ENCODE measurements around the gene PFDN1. TPM values are rescaled to one million over a fixed set of nuclear protein-coding genes. Genes with fewer than 3 reads are reported as not detected.
A peak's percentile ranks its signal among the peaks of the same experiment; 100 is the strongest.

The PFDN1 gene
- total RNA-seq, 2 donors from 2014 or later, result 33.4 to 35.2 TPM

DNA sequence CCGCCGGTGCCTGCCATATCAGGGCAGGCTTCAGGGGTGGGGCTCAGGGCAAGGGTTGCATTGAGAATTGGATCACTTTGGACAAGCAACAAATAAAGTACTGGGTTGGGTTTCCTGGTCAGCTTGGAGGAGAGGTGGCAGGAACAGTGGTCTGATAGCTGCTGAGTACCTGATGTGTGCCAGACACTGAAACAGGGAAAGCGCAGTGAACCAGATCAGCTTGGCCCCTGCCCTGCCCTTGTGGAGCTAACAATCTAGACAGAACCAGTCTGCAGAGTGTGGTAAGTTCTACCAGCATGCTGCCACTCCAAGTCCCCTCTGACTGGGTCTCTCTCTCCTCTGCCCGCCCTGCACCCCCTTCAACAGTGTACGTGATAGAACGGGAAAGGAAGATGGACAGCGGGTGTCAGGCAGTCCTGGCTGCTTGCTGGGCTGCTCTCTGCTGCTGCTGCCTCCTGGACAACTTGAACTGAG lies 74.5 kb downstream of the PFDN1 start:
- Mint-ChIP-seq H3K27me3 (no peaks in the 10 kb centered on the region), H3K4me3 (no peak overlapping the region), H3K27ac (no peak overlapping the region), H3K36me3 (ENCODE audit: low read depth) (peaks cover 5% of the 10 kb centered on the region), H3K4me1 (peaks cover 2% of the 10 kb centered on the region)
- DNase-seq (no peak), ATAC-seq (no peak)
- H3K9me3 ChIP-seq (ENCODE audit: control insufficient read depth, low read length, poor library complexity, severe bottlenecking), result no peaks in the 10 kb centered on the region

- Mint-ChIP-seq H3K4me3 (no peak overlapping the region), H3K36me3 (ENCODE audit: low read depth) (peaks cover 2% of the 10 kb centered on the region), H3K27me3 (no peaks in the 10 kb centered on the region), H3K27ac (no peak overlapping the region), H3K4me1 (peaks cover 4% of the 10 kb centered on the region)
- no peak for DNase-seq
- no peaks in the 10 kb centered on the region for H3K9me3 ChIP-seq (ENCODE audit: control insufficient read depth, low read length, poor library complexity, severe bottlenecking)
- no peak for ATAC-seq
These were observed 75.9 kb downstream of the PFDN1 start for GRCh38 chr5:140227046-140227445.

GRCh38 chr5:140225396-140225795 lies 77.5 kb downstream of the PFDN1 start:
- Mint-ChIP-seq H3K27ac (no peak overlapping the region), H3K36me3 (ENCODE audit: low read depth) (no peaks in the 10 kb centered on the region), H3K4me3 (no peak overlapping the region), H3K4me1 (peaks cover 6% of the 10 kb centered on the region), H3K27me3 (no peaks in the 10 kb centered on the region)
- ATAC-seq (no peak), DNase-seq (no peak)
- no peaks in the 10 kb centered on the region for H3K9me3 ChIP-seq (ENCODE audit: control insufficient read depth, low read length, poor library complexity, severe bottlenecking)

DNA sequence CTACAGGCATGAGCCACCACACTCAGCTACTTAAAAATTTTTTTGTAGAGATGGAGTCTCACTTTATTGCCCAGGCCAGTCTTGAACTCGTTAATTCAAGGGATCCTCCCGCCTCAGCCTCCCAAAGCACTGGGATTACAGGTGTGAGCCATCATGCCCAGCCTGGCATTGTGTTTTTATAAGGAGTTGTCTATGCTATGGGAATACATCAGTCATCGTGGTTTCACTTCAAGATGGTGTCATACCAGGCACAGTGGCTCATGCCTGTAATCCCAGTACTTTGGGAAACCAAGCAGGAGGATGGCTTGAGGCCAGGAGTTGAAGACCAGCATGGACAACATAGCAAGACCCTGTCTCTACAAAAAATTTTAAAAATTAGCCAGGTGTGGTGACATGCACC lies 78.2 kb downstream of the PFDN1 start:
- DNase-seq (no peak), ATAC-seq (no peak)
- H3K9me3 ChIP-seq (ENCODE audit: control insufficient read depth, low read length, poor library complexity, severe bottlenecking), result no peaks in the 10 kb centered on the region
- Mint-ChIP-seq H3K4me1 (peaks cover 6% of the 10 kb centered on the region), H3K27ac (no peak overlapping the region), H3K36me3 (ENCODE audit: low read depth) (no peaks in the 10 kb centered on the region), H3K4me3 (no peak overlapping the region), H3K27me3 (no peaks in the 10 kb centered on the region)

- Mint-ChIP-seq H3K36me3 (ENCODE audit: low read depth) (no peaks in the 10 kb centered on the region), H3K27ac (peak overlapping the region; percentile 32), H3K4me1 (peaks cover 6% of the 10 kb centered on the region), H3K4me3 (no peak overlapping the region), H3K27me3 (no peaks in the 10 kb centered on the region)
- no peaks in the 10 kb centered on the region for H3K9me3 ChIP-seq (ENCODE audit: control insufficient read depth, low read length, poor library complexity, severe bottlenecking)
- no peak for DNase-seq
- ATAC-seq, result no peak
These were observed 79.3 kb downstream of the PFDN1 start for GRCh38 chr5:140223567-140223966.

DNA sequence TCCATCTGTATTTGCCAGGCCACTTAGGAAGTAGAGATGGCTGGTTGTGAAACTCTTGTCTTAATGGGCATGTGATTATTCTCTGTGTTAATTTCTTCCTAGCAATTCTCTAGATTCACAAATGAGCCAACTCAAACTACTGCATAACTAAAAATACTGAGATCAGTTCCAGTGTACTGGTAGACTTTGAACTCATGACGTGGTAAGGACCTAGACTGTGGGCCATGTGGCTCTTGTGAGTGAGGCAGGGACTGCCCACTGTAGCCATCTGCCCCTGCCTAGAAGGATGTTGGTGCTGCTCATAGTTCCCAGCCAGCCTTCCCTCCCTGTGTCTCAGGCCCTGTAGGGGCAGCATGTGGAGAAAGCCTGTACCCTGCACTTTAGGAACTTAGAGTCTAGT lies 80.5 kb downstream of the PFDN1 start:
- peaks cover 7% of the 10 kb centered on the region for H3K4me1 Mint-ChIP-seq
- H3K4me3 Mint-ChIP-seq, result no peak overlapping the region
- H3K27ac Mint-ChIP-seq, result no peak overlapping the region
- no peaks in the 10 kb centered on the region for H3K9me3 ChIP-seq (ENCODE audit: control insufficient read depth, low read length, poor library complexity, severe bottlenecking)
- no peaks in the 10 kb centered on the region for H3K36me3 Mint-ChIP-seq (ENCODE audit: low read depth)
- DNase-seq (no peak), ATAC-seq (no peak)
- no peaks in the 10 kb centered on the region for H3K27me3 Mint-ChIP-seq

DNA sequence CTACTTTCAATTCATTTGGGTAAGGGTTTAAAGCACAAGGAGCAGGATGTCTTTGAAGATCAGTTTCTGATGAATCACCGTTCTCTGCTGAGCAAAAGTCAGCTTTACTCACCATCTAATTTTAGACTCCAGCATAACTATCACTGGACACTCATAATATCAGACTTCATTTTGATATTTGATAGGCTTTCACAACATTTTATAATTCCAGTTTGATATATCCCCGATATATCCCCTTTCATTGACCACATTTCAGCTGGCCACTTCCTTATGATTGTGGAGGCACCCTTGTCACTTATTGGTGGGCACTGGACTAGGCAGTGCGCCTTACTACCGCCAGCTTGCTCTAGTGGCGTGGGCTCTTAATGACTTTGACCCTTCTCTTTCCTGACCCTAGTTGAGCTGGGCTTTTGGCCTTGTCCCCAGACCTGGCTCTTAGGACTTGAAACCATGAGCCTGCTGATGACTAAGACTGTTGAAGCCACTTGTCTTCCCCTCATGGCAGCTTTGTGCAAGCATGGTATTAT lies 81.1 kb downstream of the PFDN1 start:
- no peak for DNase-seq
- peaks cover 7% of the 10 kb centered on the region for H3K4me1 Mint-ChIP-seq
- H3K27me3 Mint-ChIP-seq, result no peaks in the 10 kb centered on the region
- ATAC-seq, result no peak
- no peak overlapping the region for H3K27ac Mint-ChIP-seq
- H3K9me3 ChIP-seq (ENCODE audit: control insufficient read depth, low read length, poor library complexity, severe bottlenecking), result no peaks in the 10 kb centered on the region
- no peak overlapping the region for H3K4me3 Mint-ChIP-seq
- no peaks in the 10 kb centered on the region for H3K36me3 Mint-ChIP-seq (ENCODE audit: low read depth)

GRCh38 chr5:140220698-140221064 lies 82.2 kb downstream of the PFDN1 start:
- Mint-ChIP-seq H3K4me3 (no peak overlapping the region), H3K4me1 (peaks cover 6% of the 10 kb centered on the region), H3K27me3 (no peaks in the 10 kb centered on the region), H3K27ac (no peak overlapping the region), H3K36me3 (ENCODE audit: low read depth) (no peaks in the 10 kb centered on the region)
- ATAC-seq (no peak), DNase-seq (no peak)
- H3K9me3 ChIP-seq (ENCODE audit: control insufficient read depth, low read length, poor library complexity, severe bottlenecking), result no peaks in the 10 kb centered on the region

GRCh38 chr5:140220032-140220697 lies 82.7 kb downstream of the PFDN1 start:
- no peaks in the 10 kb centered on the region for H3K27me3 Mint-ChIP-seq
- H3K4me3 Mint-ChIP-seq, result no peak overlapping the region
- DNase-seq (no peak), ATAC-seq (no peak)
- H3K4me1 Mint-ChIP-seq, result peaks cover 6% of the 10 kb centered on the region
- H3K9me3 ChIP-seq (ENCODE audit: control insufficient read depth, low read length, poor library complexity, severe bottlenecking), result no peaks in the 10 kb centered on the region
- no peaks in the 10 kb centered on the region for H3K36me3 Mint-ChIP-seq (ENCODE audit: low read depth)
- no peak overlapping the region for H3K27ac Mint-ChIP-seq

DNA sequence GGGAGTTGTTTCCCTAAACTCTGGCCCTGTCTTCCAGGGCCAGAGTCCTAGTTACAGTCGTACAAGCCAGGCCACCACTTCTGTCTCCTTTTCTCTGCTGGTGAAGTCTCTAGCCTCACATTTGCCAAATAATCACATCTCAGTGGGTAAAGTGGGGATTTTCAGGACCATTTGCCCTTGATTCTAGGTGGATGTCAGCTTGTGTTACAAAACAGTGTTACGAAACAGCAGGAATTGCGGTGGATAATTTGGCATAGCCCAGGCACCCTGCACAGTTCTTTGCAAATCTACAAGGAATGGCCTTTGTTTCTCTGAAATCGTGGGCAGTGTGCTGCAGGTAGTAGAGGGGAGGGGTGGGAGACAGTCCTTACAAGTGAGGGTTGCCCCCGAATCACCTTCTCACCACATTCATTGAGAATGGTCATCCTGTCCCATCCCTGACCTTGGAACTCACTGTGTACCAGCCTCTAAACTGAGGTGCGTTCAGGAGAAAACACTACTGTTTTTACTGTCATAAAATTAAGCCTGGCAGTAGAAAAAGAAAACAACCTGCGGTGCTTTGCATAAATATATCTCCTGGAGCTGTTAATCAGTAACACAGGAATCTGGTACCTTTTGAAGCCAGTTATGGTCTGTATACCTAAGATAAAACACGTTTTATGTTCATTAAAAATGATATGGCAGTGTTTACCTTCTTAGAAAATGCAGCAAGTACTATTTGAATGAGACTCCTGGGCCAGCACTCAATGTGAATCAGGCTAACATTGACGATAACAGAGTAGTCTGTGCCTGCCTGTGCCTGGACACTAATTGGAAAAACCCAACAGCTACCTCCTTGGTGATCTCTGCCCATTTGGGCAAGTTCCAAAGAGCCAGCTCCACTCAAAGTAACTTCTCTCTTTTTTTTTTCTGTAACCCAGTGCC lies 83.6 kb downstream of the PFDN1 start:
- H3K9me3 ChIP-seq (ENCODE audit: control insufficient read depth, low read length, poor library complexity, severe bottlenecking), result no peaks in the 10 kb centered on the region
- H3K36me3 Mint-ChIP-seq (ENCODE audit: low read depth), result no peaks in the 10 kb centered on the region
- H3K4me1 Mint-ChIP-seq, result peaks cover 11% of the 10 kb centered on the region
- no peak overlapping the region for H3K27ac Mint-ChIP-seq
- H3K4me3 Mint-ChIP-seq, result no peak overlapping the region
- no peaks in the 10 kb centered on the region for H3K27me3 Mint-ChIP-seq
- ATAC-seq (no peak), DNase-seq (no peak)

- Mint-ChIP-seq H3K36me3 (ENCODE audit: low read depth) (no peaks in the 10 kb centered on the region), H3K27ac (no peak overlapping the region), H3K27me3 (no peaks in the 10 kb centered on the region), H3K4me3 (no peak overlapping the region), H3K4me1 (peaks cover 9% of the 10 kb centered on the region)
- DNase-seq (no peak), ATAC-seq (no peak)
- H3K9me3 ChIP-seq (ENCODE audit: control insufficient read depth, low read length, poor library complexity, severe bottlenecking), result no peaks in the 10 kb centered on the region
These were observed 85.4 kb downstream of the PFDN1 start for GRCh38 chr5:140217299-140218026.

GRCh38 chr5:140216478-140217074 lies 86.3 kb downstream of the PFDN1 start:
- Mint-ChIP-seq H3K4me3 (no peak overlapping the region), H3K27ac (no peak overlapping the region), H3K36me3 (ENCODE audit: low read depth) (no peaks in the 10 kb centered on the region), H3K27me3 (no peaks in the 10 kb centered on the region), H3K4me1 (peaks cover 9% of the 10 kb centered on the region)
- ATAC-seq (no peak), DNase-seq (no peak)
- H3K9me3 ChIP-seq (ENCODE audit: control insufficient read depth, low read length, poor library complexity, severe bottlenecking), result no peaks in the 10 kb centered on the region

DNA sequence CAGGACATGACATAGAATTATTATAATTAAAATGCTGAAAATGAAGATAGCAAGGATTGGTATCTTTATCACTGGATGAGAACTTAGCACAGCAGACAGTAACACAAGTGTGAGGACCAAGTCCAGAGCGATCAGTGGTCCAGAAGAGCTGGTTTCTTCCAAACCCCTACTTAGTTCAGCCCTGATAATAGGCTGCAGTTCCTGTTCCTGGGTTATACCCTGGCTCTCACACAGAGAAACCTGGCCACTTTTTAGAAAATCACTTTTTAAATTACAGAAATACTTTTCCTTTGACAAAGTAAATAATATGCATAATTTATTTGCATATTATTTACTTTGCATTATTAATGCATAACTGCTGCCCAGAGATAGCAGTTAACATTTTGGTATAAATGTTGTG lies 87.6 kb downstream of the PFDN1 start:
- Mint-ChIP-seq H3K27me3 (no peaks in the 10 kb centered on the region), H3K4me1 (peaks cover 7% of the 10 kb centered on the region), H3K27ac (no peak overlapping the region), H3K36me3 (ENCODE audit: low read depth) (no peaks in the 10 kb centered on the region), H3K4me3 (no peak overlapping the region)
- H3K9me3 ChIP-seq (ENCODE audit: control insufficient read depth, low read length, poor library complexity, severe bottlenecking), result no peaks in the 10 kb centered on the region
- ATAC-seq, result no peak
- no peak for DNase-seq

All from T-helper 17 cell (primary cell).